CD14-positive monocyte (primary cell): ENCODE measurements around the gene ABCC12. TPM values are rescaled to one million over a fixed set of nuclear protein-coding genes. Genes with fewer than 3 reads are reported as not detected.

Source experiments
- DNase-seq, 3 donors: peaks; one replicate each; pipeline ENCODE4 v3.0.0-alpha.2; 2011 to 2022
- H2AFZ ChIP-seq: 2 replicates; pipeline ENCODE4 v1.6.0; 2012; ENCODE audit warnings: mild to moderate bottlenecking, low read depth, low read length, inconsistent platforms; ENCODE audit not compliant: insufficient read depth, poor library complexity, severe bottlenecking
- H3K27ac ChIP-seq, 2 donors: 1 replicate in 1 of 2; 2 replicates in 1 of 2; pipeline ENCODE4 v1.5.1; 2012 to 2013; ENCODE audit warnings: low read length in 2 of 2, control low read depth in 1 of 2, inconsistent platforms in 1 of 2, low read depth in 1 of 2, mild to moderate bottlenecking in 1 of 2
- H3K27me3 ChIP-seq, 2 donors: one replicate each; pipeline versions ENCODE4 v1.6.0 to v1.6.1; 2011 to 2013; ENCODE audit warnings: low read length in 2 of 2; ENCODE audit not compliant: control insufficient read depth in 2 of 2, insufficient read depth in 2 of 2
- H3K36me3 ChIP-seq, 2 donors: replicated peaks in 1 of 2; 1 replicate in 1 of 2; 2 replicates in 1 of 2; pipeline versions ENCODE4 v1.5.1 to v1.6.1; 2012 to 2013; ENCODE audit warnings: low read length in 2 of 2, control low read depth in 1 of 2, inconsistent platforms in 1 of 2, mild to moderate bottlenecking in 1 of 2; ENCODE audit not compliant: insufficient read depth in 2 of 2, control insufficient read depth in 1 of 2
- H3K4me1 ChIP-seq, 2 donors: 1 replicate in 1 of 2; 2 replicates in 1 of 2; pipeline versions ENCODE4 v1.5.1 to v1.6.1; 2012 to 2013; ENCODE audit warnings: low read length in 2 of 2, control low read depth in 1 of 2, inconsistent platforms in 1 of 2, mild to moderate bottlenecking in 1 of 2, moderate library complexity in 1 of 2; ENCODE audit not compliant: insufficient read depth in 2 of 2, control insufficient read depth in 1 of 2
- H3K4me2 ChIP-seq: replicated peaks from 2 replicates; pipeline ENCODE3; 2012; ENCODE audit warnings: low read length, moderate library complexity, mild to moderate bottlenecking; ENCODE audit not compliant: poor library complexity, severe bottlenecking; ENCODE audit errors: extremely low read depth
- H3K4me3 ChIP-seq, 3 experiments: fragments of 200-600 bp in 1 of 3; sonication (generic) in 1 of 3; replicated peaks in 1 of 3; 1 replicate in 2 of 3; 2 replicates in 1 of 3; pipeline ENCODE4 v1.5.1; 2011 to 2013; ENCODE audit warnings: low read length in 3 of 3, mild to moderate bottlenecking in 3 of 3, control low read depth in 2 of 3, low read depth in 2 of 3, inconsistent platforms in 1 of 3, moderate library complexity in 1 of 3
- H3K79me2 ChIP-seq: 2 replicates; pipeline ENCODE4 v1.6.0; 2012; ENCODE audit warnings: mild to moderate bottlenecking, control low read depth, inconsistent platforms, low read length, moderate library complexity; ENCODE audit not compliant: insufficient read depth
- H3K9ac ChIP-seq: 2 replicates; pipeline ENCODE4 v1.6.0; 2017; ENCODE audit warnings: low read length, mild to moderate bottlenecking; ENCODE audit not compliant: insufficient read depth, poor library complexity, severe bottlenecking
- H3K9me3 ChIP-seq, 2 donors: replicated peaks in 1 of 2; 1 replicate in 1 of 2; 2 replicates in 1 of 2; pipeline versions ENCODE4 v1.5.1 to v1.6.1; 2012 to 2013; ENCODE audit warnings: low read length in 2 of 2, control low read depth in 1 of 2; ENCODE audit not compliant: control insufficient read depth in 1 of 2, insufficient read depth in 1 of 2
- H4K20me1 ChIP-seq: 2 replicates; pipeline ENCODE4 v1.6.0; 2012; ENCODE audit warnings: mild to moderate bottlenecking, low read length, control low read depth, moderate library complexity; ENCODE audit not compliant: insufficient read depth
- H3K27ac Mint-ChIP-seq, 7 donors: one replicate each; pipeline ENCODE4 v1.8.0; 2020; ENCODE audit warnings: mild to moderate bottlenecking in 7 of 7, mixed read lengths in 7 of 7, moderate library complexity in 6 of 7, inconsistent platforms in 2 of 7
- H3K27me3 Mint-ChIP-seq, 3 donors: one replicate each; pipeline ENCODE4 v1.8.0; 2021 to 2022; ENCODE audit warnings: low read depth in 3 of 3, mild to moderate bottlenecking in 3 of 3, mixed read lengths in 3 of 3, moderate library complexity in 3 of 3, inconsistent platforms in 1 of 3
- H3K36me3 Mint-ChIP-seq, 2 donors: one replicate each; pipeline ENCODE4 v1.8.0; 2020; ENCODE audit warnings: mixed read lengths in 2 of 2, inconsistent platforms in 1 of 2, mild to moderate bottlenecking in 1 of 2
- H3K4me1 Mint-ChIP-seq: one replicate; pipeline ENCODE4 v1.8.0; 2020; ENCODE audit warnings: mild to moderate bottlenecking, mixed read lengths
- H3K4me3 Mint-ChIP-seq, 2 donors: one replicate each; pipeline ENCODE4 v1.8.0; 2020; ENCODE audit warnings: mild to moderate bottlenecking in 2 of 2, mixed read lengths in 2 of 2, moderate library complexity in 1 of 2
- H3K9me3 Mint-ChIP-seq, 7 donors: one replicate each; pipeline ENCODE4 v1.8.0; 2020 to 2022; ENCODE audit warnings: mixed read lengths in 7 of 7, mild to moderate bottlenecking in 6 of 7, moderate library complexity in 6 of 7, inconsistent platforms in 2 of 7
- CTCF ChIP-seq: fragments of 200-600 bp; IDR thresholded peaks from one replicate; pipeline ENCODE4 v1.8.0; 2022; ENCODE audit warnings: antibody characterized with exemption, mild to moderate bottlenecking
- WGBS: methylation state at CpG from one replicate; pipeline ENCODE4 v1.1.5; 2013; ENCODE audit warnings: missing lambda C conversion rate; ENCODE audit not compliant: insufficient coverage; 5-methylcytosine and 5-hydroxymethylcytosine counted together
- intact Hi-C, 2 donors: fragments of 100-400 bp; cut with micrococcal nuclease; formaldehyde crosslinking; loops; one replicate each; pipeline versions ENCODE4 v1.15.0 to v1.15.1; 2023
- polyA plus RNA-seq, 3 donors: library from polyadenylated mRNA; depleted of rRNA in 1 of 3; unstranded in 2 of 3; stranded (reverse) in 1 of 3; fragments of 300-500 nt in 2 of 3; fragments of >200 nt in 1 of 3; fragmentation: Illumina TruSeq in 2 of 3; gene quantifications; 1 replicate in 2 of 3; 2 replicates in 1 of 3; pipeline ENCODE4 v1.2.3, GENCODE V29; 2012 to 2021

ABCC12 gene
- polyA plus RNA-seq, 3 donors = not detected

- Histone ChIP-seq H3K4me2 (no peak overlapping the region), H3K79me2 (no peaks in the 10 kb centered on the region), H2AFZ (no peak overlapping the region), H3K4me3 (no peak overlapping the region), H3K9me3 (no peaks in the 10 kb centered on the region), H4K20me1 (no peaks in the 10 kb centered on the region), H3K27ac (no peak overlapping the region), H3K27me3 (no peaks in the 10 kb centered on the region), H3K4me1 (peaks cover 5 to 6% of the 10 kb centered on the region in 2 donors), H3K9ac (no peak overlapping the region), H3K36me3 (no peaks in the 10 kb centered on the region)
- Mint-ChIP-seq H3K4me3 (no peak overlapping the region), H3K9me3 (no peaks in the 10 kb centered on the region), H3K4me1 (peaks cover 8% of the 10 kb centered on the region), H3K27me3 (peaks cover 8 to 9% (median 9%) of the 10 kb centered on the region in 3 donors), H3K36me3 (no peaks in the 10 kb centered on the region), H3K27ac (peak overlapping the region in 1 of 7 donors; percentile 75)
- WGBS = 98% methylated on average over 6 of the region's 8 CpGs
- intact Hi-C loops = no loop called here
- TF ChIP-seq CTCF = no peak
- DNase-seq = no peak
These were observed 48.4 kb upstream of the ABCC12 start for GRCh38 chr16:48203974-48204824.

GRCh38 chr16:48201515-48202201, 45.9 kb upstream of the ABCC12 start:
- intact Hi-C loops = no loop called here
- peak in 1 of 3 donors; percentile 3 for DNase-seq
- no peaks in the 10 kb centered on the region for H3K36me3 ChIP-seq
- WGBS = 100% methylated on average over 3 of the region's 6 CpGs
- peaks cover 8% of the 10 kb centered on the region for H3K4me1 Mint-ChIP-seq
- TF ChIP-seq CTCF = no peak
- no peaks in the 10 kb centered on the region for H3K27me3 ChIP-seq
- H3K27ac Mint-ChIP-seq = no peak overlapping the region
- peak overlapping the region; percentile 35 for H2AFZ ChIP-seq
- no peak overlapping the region for H3K9ac ChIP-seq
- H3K4me1 ChIP-seq = peaks cover 5 to 6% of the 10 kb centered on the region in 2 donors
- H3K27ac ChIP-seq = no peak overlapping the region
- H3K9me3 ChIP-seq = no peaks in the 10 kb centered on the region
- no peak overlapping the region for H3K4me3 Mint-ChIP-seq
- peaks cover 0 to 4% (median 0%) of the 10 kb centered on the region in 7 donors for H3K9me3 Mint-ChIP-seq
- H3K36me3 Mint-ChIP-seq = no peaks in the 10 kb centered on the region
- H3K79me2 ChIP-seq = no peaks in the 10 kb centered on the region
- no peaks in the 10 kb centered on the region for H4K20me1 ChIP-seq
- H3K4me2 ChIP-seq = no peak overlapping the region
- H3K4me3 ChIP-seq = no peak overlapping the region
- peaks cover 0 to 6% (median 2%) of the 10 kb centered on the region in 3 donors for H3K27me3 Mint-ChIP-seq
